GM23248 (cell line): ENCODE results near the gene STX18. TPM values are rescaled to one million over a fixed set of nuclear protein-coding genes. Genes with fewer than 3 reads are reported as not detected.

ENCODE experiments used
- DNase-seq: peaks from one replicate; pipeline ENCODE4 v3.0.0-alpha.2; 2015
- H2AFZ ChIP-seq: fragments of 200-600 bp; sonication (generic); 2 replicates; pipeline ENCODE4 v1.6.1; 2016; ENCODE audit warnings: antibody characterized with exemption
- H3F3A ChIP-seq: fragments of 200-600 bp; sonication (generic); 2 replicates; pipeline ENCODE4 v1.6.1; 2016; ENCODE audit warnings: mild to moderate bottlenecking, antibody characterized with exemption, mixed run types; ENCODE audit not compliant: insufficient read depth
- H3K27ac ChIP-seq: fragments of 200-600 bp; sonication (generic); 2 replicates; pipeline ENCODE4 v1.5.1; 2016; ENCODE audit warnings: mild to moderate bottlenecking
- H3K27me3 ChIP-seq: fragments of 200-600 bp; sonication (generic); replicated peaks from 2 replicates; pipeline ENCODE4 v1.6.1; 2016; ENCODE audit warnings: mild to moderate bottlenecking; ENCODE audit not compliant: insufficient read depth
- H3K36me3 ChIP-seq: fragments of 200-600 bp; sonication (generic); 2 replicates; pipeline ENCODE4 v1.6.1; 2016; ENCODE audit warnings: low read depth, mild to moderate bottlenecking
- H3K4me1 ChIP-seq: fragments of 200-600 bp; sonication (generic); 2 replicates; pipeline ENCODE4 v1.6.1; 2016; ENCODE audit warnings: mild to moderate bottlenecking; ENCODE audit not compliant: insufficient read depth
- H3K4me2 ChIP-seq: fragments of 200-600 bp; sonication (generic); one replicate; pipeline ENCODE4 v1.6.1; 2016; ENCODE audit warnings: mild to moderate bottlenecking; ENCODE audit not compliant: unreplicated experiment
- H3K4me3 ChIP-seq: fragments of 200-600 bp; sonication (generic); 2 replicates; pipeline ENCODE4 v1.5.1; 2016; ENCODE audit warnings: mild to moderate bottlenecking
- H3K79me2 ChIP-seq: fragments of 200-600 bp; sonication (generic); 2 replicates; pipeline ENCODE4 v1.6.1; 2016; ENCODE audit warnings: mild to moderate bottlenecking; ENCODE audit not compliant: insufficient read depth
- H3K9ac ChIP-seq: fragments of 200-600 bp; sonication (generic); 2 replicates; pipeline ENCODE4 v1.6.1; 2016; ENCODE audit warnings: mild to moderate bottlenecking
- H3K9me2 ChIP-seq: fragments of 200-600 bp; sonication (generic); 2 replicates; pipeline ENCODE4 v1.6.1; 2016; ENCODE audit warnings: mixed run types, mild to moderate bottlenecking, moderate library complexity; ENCODE audit not compliant: insufficient read depth
- H3K9me3 ChIP-seq: fragments of 200-600 bp; sonication (generic); one replicate; pipeline ENCODE4 v1.6.1; 2017; ENCODE audit warnings: low read depth
- H4K20me1 ChIP-seq: fragments of 200-600 bp; sonication (generic); 2 replicates; pipeline ENCODE4 v1.6.0; 2016; ENCODE audit not compliant: insufficient read depth
- EZH2 ChIP-seq: fragments of 200-600 bp; sonication (generic); IDR thresholded peaks from 2 replicates; pipeline ENCODE4 v1.6.1; 2018; ENCODE audit warnings: antibody characterized with exemption, mild to moderate bottlenecking; ENCODE audit not compliant: insufficient read depth, poor library complexity, severe bottlenecking
- EZH2phosphoT487 ChIP-seq: fragments of 200-600 bp; sonication (generic); IDR thresholded peaks from 2 replicates; pipeline ENCODE4 v1.6.1; 2018; ENCODE audit warnings: antibody characterized with exemption, moderate library complexity, mild to moderate bottlenecking, low read depth; ENCODE audit not compliant: insufficient read depth
- WGBS, 2 experiments: methylation state at CpG; one replicate each; pipeline ENCODE4 v1.1.6; 2015 to 2017; ENCODE audit warnings: low lambda C conversion rate in 2 of 2, low coverage in 1 of 2; ENCODE audit errors: missing lambda C conversion rate in 2 of 2; 5-methylcytosine and 5-hydroxymethylcytosine counted together
- in situ Hi-C: fragments of 300-500 bp; cut with MboI; formaldehyde crosslinking; loops from 2 replicates; pipeline ENCODE4 v1.15.0; 2020
- polyA plus RNA-seq: library from polyadenylated mRNA; unstranded; fragments of >200 nt; fragmentation: Nextera tagmentation; extraction: Ambion mirVana; gene quantifications from 2 replicates; pipeline ENCODE4 v1.2.1, GENCODE V29; 2016
- total RNA-seq: library from RNA; depleted of rRNA; stranded (reverse); fragments of >200 nt; shearing (Covaris generic); gene quantifications from 2 replicates; pipeline ENCODE4 v1.2.3, GENCODE V29; 2014

The STX18 gene
- total and polyA plus RNA-seq, 2 experiments from 2014 or later, result 39.2 to 42.6 TPM

GRCh38 chr4:4462970-4463369 lies 78.9 kb downstream of the STX18 start:
- in situ Hi-C loops, result no loop called here
- H3K27ac ChIP-seq, result no peak overlapping the region

GRCh38 chr4:4461850-4462249 lies 80.0 kb downstream of the STX18 start:
- H2AFZ ChIP-seq, result no peak overlapping the region
- no peak overlapping the region for H3K4me2 ChIP-seq
- TF ChIP-seq EZH2 (no peak), EZH2phosphoT487 (no peak)
- no peaks in the 10 kb centered on the region for H3K9me2 ChIP-seq
- DNase-seq, result no peak
- in situ Hi-C loops, result no loop called here
- H3K9ac ChIP-seq, result no peak overlapping the region
- H3K4me1 ChIP-seq, result peaks cover 14% of the 10 kb centered on the region
- no peaks in the 10 kb centered on the region for H3K9me3 ChIP-seq
- H3K27me3 ChIP-seq, result no peaks in the 10 kb centered on the region
- H3K4me3 ChIP-seq, result no peak overlapping the region
- peaks cover 39% of the 10 kb centered on the region for H3K79me2 ChIP-seq
- peaks cover 22% of the 10 kb centered on the region; the same call in 1 of the 2 replicates for H3K36me3 ChIP-seq
- H3K27ac ChIP-seq, result no peak overlapping the region
- WGBS, 2 experiments, result 89 to 91% methylated on average over 5 of the region's 5 CpGs
- peaks cover 19% of the 10 kb centered on the region for H3F3A ChIP-seq
- H4K20me1 ChIP-seq, result no peaks in the 10 kb centered on the region

More at GRCh38 chr4:4462970-4463369, 78.9 kb downstream of the STX18 start:
- Histone ChIP-seq H3K9me2 (no peaks in the 10 kb centered on the region), H3K27me3 (no peaks in the 10 kb centered on the region), H3K4me2 (no peak overlapping the region), H3K9me3 (no peaks in the 10 kb centered on the region), H2AFZ (no peak overlapping the region), H3K9ac (no peak overlapping the region), H3K4me3 (no peak overlapping the region), H3K36me3 (peaks cover 22% of the 10 kb centered on the region; the same call in 1 of the 2 replicates), H3K4me1 (peaks cover 5% of the 10 kb centered on the region), H4K20me1 (no peaks in the 10 kb centered on the region), H3F3A (peaks cover 8% of the 10 kb centered on the region), H3K79me2 (peaks cover 39% of the 10 kb centered on the region)
- TF ChIP-seq EZH2phosphoT487, result no peak
- TF ChIP-seq EZH2, result no peak
- 76 to 79% methylated on average over 3 of the region's 3 CpGs for WGBS, 2 experiments
- no peak for DNase-seq

GRCh38 chr4:4461178-4461577 lies 80.7 kb downstream of the STX18 start:
- no peaks in the 10 kb centered on the region for H3K27me3 ChIP-seq
- H3K4me3 ChIP-seq, result no peak overlapping the region
- peaks cover 22% of the 10 kb centered on the region; the same call in 1 of the 2 replicates for H3K36me3 ChIP-seq
- DNase-seq, result no peak
- no peak overlapping the region for H3K9ac ChIP-seq
- no peak overlapping the region for H2AFZ ChIP-seq
- no peaks in the 10 kb centered on the region for H3K9me3 ChIP-seq
- no peaks in the 10 kb centered on the region for H4K20me1 ChIP-seq
- TF ChIP-seq EZH2, result no peak
- TF ChIP-seq EZH2phosphoT487, result no peak
- H3K27ac ChIP-seq, result no peak overlapping the region
- H3K9me2 ChIP-seq, result no peaks in the 10 kb centered on the region
- in situ Hi-C loops, result no loop called here
- peaks cover 14% of the 10 kb centered on the region for H3K4me1 ChIP-seq
- peaks cover 21% of the 10 kb centered on the region for H3F3A ChIP-seq
- peaks cover 39% of the 10 kb centered on the region for H3K79me2 ChIP-seq
- H3K4me2 ChIP-seq, result no peak overlapping the region

GRCh38 chr4:4460759-4461158 lies 81.1 kb downstream of the STX18 start:
- H2AFZ ChIP-seq, result no peak overlapping the region
- no peak overlapping the region for H3K9ac ChIP-seq
- no peak overlapping the region for H3K4me2 ChIP-seq
- no peak overlapping the region for H3K27ac ChIP-seq
- no peak for DNase-seq
- 98 to 100% methylated on average over 6 of the region's 6 CpGs for WGBS, 2 experiments
- H3K27me3 ChIP-seq, result no peaks in the 10 kb centered on the region
- H3K36me3 ChIP-seq, result peaks cover 18% of the 10 kb centered on the region; the same call in 1 of the 2 replicates
- TF ChIP-seq EZH2, result no peak
- TF ChIP-seq EZH2phosphoT487, result no peak
- H4K20me1 ChIP-seq, result no peaks in the 10 kb centered on the region
- H3K4me1 ChIP-seq, result peaks cover 14% of the 10 kb centered on the region
- no peak overlapping the region for H3K4me3 ChIP-seq
- peaks cover 21% of the 10 kb centered on the region for H3F3A ChIP-seq
- in situ Hi-C loops, result no loop called here
- no peaks in the 10 kb centered on the region for H3K9me3 ChIP-seq
- no peaks in the 10 kb centered on the region for H3K9me2 ChIP-seq
- H3K79me2 ChIP-seq, result peaks cover 38% of the 10 kb centered on the region

GRCh38 chr4:4459181-4459580 lies 82.7 kb downstream of the STX18 start:
- Histone ChIP-seq H3K4me3 (no peak overlapping the region), H3K36me3 (peaks cover 9% of the 10 kb centered on the region; the same call in 1 of the 2 replicates), H3K4me1 (peaks cover 14% of the 10 kb centered on the region), H3K79me2 (peaks cover 25% of the 10 kb centered on the region; the same call in 1 of the 2 replicates), H2AFZ (no peak overlapping the region), H3K9me3 (no peaks in the 10 kb centered on the region), H3K9ac (no peak overlapping the region), H3K9me2 (no peaks in the 10 kb centered on the region), H3F3A (peaks cover 21% of the 10 kb centered on the region), H3K4me2 (no peak overlapping the region), H4K20me1 (no peaks in the 10 kb centered on the region), H3K27me3 (no peaks in the 10 kb centered on the region), H3K27ac (no peak overlapping the region)
- 96 to 97% methylated on average over 5 of the region's 5 CpGs for WGBS, 2 experiments
- TF ChIP-seq EZH2, result no peak
- no peak for TF ChIP-seq EZH2phosphoT487
- DNase-seq, result no peak
- in situ Hi-C loops, result no loop called here
